Breast epithelium (tissue), 4 donors: ENCODE results near the gene CLDN7. TPM values are rescaled to one million over a fixed set of nuclear protein-coding genes. Genes with fewer than 3 reads are reported as not detected.
A peak's percentile ranks its signal among the peaks of the same experiment; 100 is the strongest.

Experiments used
- DNase-seq, 2 donors: peaks; one replicate each; pipeline ENCODE4 v3.0.0-alpha.2; 2019; ENCODE audit warnings: low spot score in 2 of 2
- H3K27ac ChIP-seq, 2 donors: fragments of 200-600 bp; sonication (generic) in 1 of 2; one replicate each; pipeline ENCODE4 v1.5.1; 2016 to 2019; ENCODE audit warnings: mild to moderate bottlenecking in 1 of 2
- H3K27me3 ChIP-seq, 2 donors: fragments of 200-600 bp; sonication (generic) in 1 of 2; one replicate each; pipeline versions ENCODE4 v1.5.1 to v1.6.0; 2017 to 2019; ENCODE audit warnings: control low read depth in 1 of 2, mild to moderate bottlenecking in 1 of 2
- H3K36me3 ChIP-seq: fragments of 200-600 bp; one replicate; pipeline ENCODE4 v1.5.1; 2019
- H3K4me1 ChIP-seq, 2 donors: fragments of 200-600 bp; sonication (generic); one replicate each; pipeline ENCODE4 v1.5.1; 2016 to 2019; ENCODE audit warnings: control low read depth in 1 of 2
- H3K4me3 ChIP-seq, 3 donors: fragments of 200-600 bp; sonication (generic); 1 replicate in 2 of 3; 2 replicates in 1 of 3; pipeline ENCODE4 v1.5.1; 2016 to 2019; ENCODE audit warnings: mild to moderate bottlenecking in 3 of 3, moderate library complexity in 2 of 3
- H3K9me3 ChIP-seq, 2 donors: fragments of 200-600 bp; sonication (generic) in 1 of 2; one replicate each; pipeline ENCODE4 v1.5.1; 2016 to 2019; ENCODE audit warnings: control low read depth in 1 of 2
- CTCF ChIP-seq, 3 donors: fragments of 450-650 bp; IDR thresholded peaks; one replicate each; pipeline ENCODE4 v1.5.1; 2016 to 2017; ENCODE audit warnings: antibody characterized with exemption in 3 of 3, mild to moderate bottlenecking in 3 of 3, moderate library complexity in 3 of 3
- POLR2A ChIP-seq: fragments of 450-650 bp; IDR thresholded peaks from one replicate; pipeline ENCODE4 v1.6.1; 2016; ENCODE audit warnings: antibody characterized with exemption, mild to moderate bottlenecking, moderate library complexity
- POLR2AphosphoS5 ChIP-seq, 3 donors: sonication (generic); formaldehyde crosslinking; IDR thresholded peaks; one replicate each; pipeline ENCODE4 v1.6.1; 2017; ENCODE audit warnings: antibody characterized with exemption in 3 of 3
- intact Hi-C: fragments of 100-400 bp; cut with DNase I; formaldehyde crosslinking; loops from one replicate; pipeline ENCODE4 v1.15.1; 2023; ENCODE audit warnings: low total_unique reads
- total RNA-seq, 3 donors: library from RNA; depleted of rRNA; stranded (reverse); fragments of >200 nt; gene quantifications; one replicate each; pipeline ENCODE4 v1.1.0, GENCODE V29; 2016

The CLDN7 gene
- total RNA-seq, 3 donors from 2014 or later, result 5.4 to 95.9 (median 60.0) TPM

GRCh38 chr17:7252176-7253043, 9.9 kb downstream of the CLDN7 start, which contains the start of gene ELP5:
Gene ELP5 (plus strand): TSS chr17:7252215. CDS start chr17:7252551, 336 bp downstream.
- peak; percentile 92 to 94 for DNase-seq
- intact Hi-C loops, result no loop called here
- Histone ChIP-seq H3K27me3 (no peaks in the 10 kb centered on the region), H3K9me3 (no peaks in the 10 kb centered on the region), H3K36me3 (no peaks in the 10 kb centered on the region), H3K27ac (peak within 1 kb of the TSS; percentile 100), H3K4me1 (peaks cover 3 to 28% of the 10 kb centered on the region in 2 donors), H3K4me3 (peak within 1 kb of the TSS; percentile 84 to 93 (median 87))
- TF ChIP-seq POLR2AphosphoS5 (IDR thresholded peaks at IDR 0.05) (peak; percentile 86 to 90 (median 87)), CTCF (IDR thresholded peaks at IDR 0.05) (peak; percentile 7 to 44 (median 34)), POLR2A (peak; percentile 25)

GRCh38 chr17:7251661-7252175, 10.6 kb downstream of the CLDN7 start, which contains the start of gene CTDNEP1:
Gene CTDNEP1 (minus strand): TSS chr17:7251734. CDS start chr17:7251296, 438 bp downstream.
- Histone ChIP-seq H3K4me1 (peaks cover 3 to 28% of the 10 kb centered on the region in 2 donors), H3K4me3 (peak within 1 kb of the TSS; percentile 84 to 93 (median 87)), H3K27me3 (no peaks in the 10 kb centered on the region), H3K27ac (peak within 1 kb of the TSS; percentile 100), H3K36me3 (no peaks in the 10 kb centered on the region), H3K9me3 (no peaks in the 10 kb centered on the region)
- TF ChIP-seq POLR2A (no peak), POLR2AphosphoS5 (IDR thresholded peaks at IDR 0.05) (no peak), CTCF (IDR thresholded peaks at IDR 0.05) (no peak)
- peak; percentile 98 to 99 for DNase-seq
- intact Hi-C loops, result no loop called here

- intact Hi-C loops, result no loop called here
- Histone ChIP-seq H3K27me3 (no peaks in the 10 kb centered on the region), H3K4me1 (peaks cover 3 to 28% of the 10 kb centered on the region in 2 donors), H3K4me3 (peak overlapping the region; percentile 84 to 93 (median 87)), H3K27ac (peak overlapping the region; percentile 100), H3K36me3 (no peaks in the 10 kb centered on the region), H3K9me3 (no peaks in the 10 kb centered on the region)
- TF ChIP-seq CTCF (IDR thresholded peaks at IDR 0.05), result no peak
- no peak for TF ChIP-seq POLR2A
- no peak for TF ChIP-seq POLR2AphosphoS5 (IDR thresholded peaks at IDR 0.05)
- no peak for DNase-seq
Observed at GRCh38 chr17:7250695-7251627, 11.3 kb downstream of the CLDN7 start.

- DNase-seq, result no peak
- peak overlapping the region; percentile 84 to 93 (median 87) for H3K4me3 ChIP-seq
- peak overlapping the region; percentile 100 for H3K27ac ChIP-seq
- intact Hi-C loops, result no loop called here
- no peaks in the 10 kb centered on the region for H3K27me3 ChIP-seq
- H3K9me3 ChIP-seq, result no peaks in the 10 kb centered on the region
- H3K4me1 ChIP-seq, result peaks cover 3 to 28% of the 10 kb centered on the region in 2 donors
- no peaks in the 10 kb centered on the region for H3K36me3 ChIP-seq
- TF ChIP-seq CTCF (IDR thresholded peaks at IDR 0.05) (no peak), POLR2AphosphoS5 (IDR thresholded peaks at IDR 0.05) (no peak), POLR2A (no peak)
Observed at GRCh38 chr17:7249830-7250229, 12.4 kb downstream of the CLDN7 start.
